ENCODE results near the gene KLHL17. TPM values are rescaled to one million over a fixed set of nuclear protein-coding genes. Genes with fewer than 3 reads are reported as not detected.

KLHL17 gene
- total RNA-seq, 1 donor from 2014 or later: 15.1 TPM

DNA sequence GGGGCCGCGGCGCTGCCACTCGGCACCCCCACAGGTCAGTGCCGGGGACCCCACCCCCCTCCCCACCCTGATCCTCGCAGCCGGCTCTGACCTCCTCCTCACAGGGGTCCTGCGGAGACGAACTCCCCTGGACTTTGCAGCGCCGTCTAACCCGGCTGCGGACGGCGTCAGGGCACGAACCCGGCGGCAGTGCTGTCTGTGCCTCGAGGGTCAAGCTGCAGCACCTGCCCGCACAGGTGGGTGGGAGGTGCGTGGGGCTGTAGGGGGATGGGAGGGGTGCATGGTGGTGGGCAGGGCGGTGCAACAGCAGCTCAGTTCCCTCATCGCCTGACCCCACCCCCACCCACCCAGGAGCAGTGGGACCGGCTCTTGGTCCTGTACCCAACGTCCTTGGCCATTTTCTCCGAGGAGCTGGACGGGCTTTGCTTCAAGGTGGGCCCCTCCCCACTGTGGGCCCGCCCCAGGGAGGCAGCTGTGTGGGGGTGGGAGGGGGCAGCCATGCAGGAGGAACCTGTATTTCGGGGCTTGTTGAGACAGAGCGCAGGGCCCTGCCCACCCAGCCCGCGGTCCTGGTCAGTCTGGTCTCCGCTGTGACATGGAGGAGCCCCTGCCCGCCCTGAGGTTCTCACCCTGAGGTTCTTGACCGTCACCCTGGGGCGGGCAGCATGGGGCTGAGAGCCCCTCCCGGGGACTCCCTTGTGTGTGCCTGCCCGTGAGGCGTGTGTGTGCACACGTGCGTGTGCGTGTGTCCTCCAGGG lies 10.8 kb downstream of the KLHL17 start:
- Mint-ChIP-seq H3K9me3 (no peaks in the 10 kb centered on the region), H3K27me3 (peaks cover 24% of the 10 kb centered on the region), H3K27ac (no peak overlapping the region), H3K4me1 (peaks cover 8% of the 10 kb centered on the region), H3K36me3 (ENCODE audit: low read depth) (no peaks in the 10 kb centered on the region), H3K4me3 (no peak overlapping the region)
- POLR2A ChIA-PET: no interaction called here
- DNase-seq (no peak), ATAC-seq (ENCODE audit: low read depth) (no peak)
- intact Hi-C loops (cut with micrococcal nuclease): no loop called here
- CTCF ChIA-PET: no interaction called here
- TF ChIP-seq, protein P1, sequence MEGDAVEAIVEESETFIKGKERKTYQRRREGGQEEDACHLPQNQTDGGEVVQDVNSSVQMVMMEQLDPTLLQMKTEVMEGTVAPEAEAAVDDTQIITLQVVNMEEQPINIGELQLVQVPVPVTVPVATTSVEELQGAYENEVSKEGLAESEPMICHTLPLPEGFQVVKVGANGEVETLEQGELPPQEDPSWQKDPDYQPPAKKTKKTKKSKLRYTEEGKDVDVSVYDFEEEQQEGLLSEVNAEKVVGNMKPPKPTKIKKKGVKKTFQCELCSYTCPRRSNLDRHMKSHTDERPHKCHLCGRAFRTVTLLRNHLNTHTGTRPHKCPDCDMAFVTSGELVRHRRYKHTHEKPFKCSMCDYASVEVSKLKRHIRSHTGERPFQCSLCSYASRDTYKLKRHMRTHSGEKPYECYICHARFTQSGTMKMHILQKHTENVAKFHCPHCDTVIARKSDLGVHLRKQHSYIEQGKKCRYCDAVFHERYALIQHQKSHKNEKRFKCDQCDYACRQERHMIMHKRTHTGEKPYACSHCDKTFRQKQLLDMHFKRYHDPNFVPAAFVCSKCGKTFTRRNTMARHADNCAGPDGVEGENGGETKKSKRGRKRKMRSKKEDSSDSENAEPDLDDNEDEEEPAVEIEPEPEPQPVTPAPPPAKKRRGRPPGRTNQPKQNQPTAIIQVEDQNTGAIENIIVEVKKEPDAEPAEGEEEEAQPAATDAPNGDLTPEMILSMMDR (IDR thresholded peaks at IDR 0.05): no peak

DNA sequence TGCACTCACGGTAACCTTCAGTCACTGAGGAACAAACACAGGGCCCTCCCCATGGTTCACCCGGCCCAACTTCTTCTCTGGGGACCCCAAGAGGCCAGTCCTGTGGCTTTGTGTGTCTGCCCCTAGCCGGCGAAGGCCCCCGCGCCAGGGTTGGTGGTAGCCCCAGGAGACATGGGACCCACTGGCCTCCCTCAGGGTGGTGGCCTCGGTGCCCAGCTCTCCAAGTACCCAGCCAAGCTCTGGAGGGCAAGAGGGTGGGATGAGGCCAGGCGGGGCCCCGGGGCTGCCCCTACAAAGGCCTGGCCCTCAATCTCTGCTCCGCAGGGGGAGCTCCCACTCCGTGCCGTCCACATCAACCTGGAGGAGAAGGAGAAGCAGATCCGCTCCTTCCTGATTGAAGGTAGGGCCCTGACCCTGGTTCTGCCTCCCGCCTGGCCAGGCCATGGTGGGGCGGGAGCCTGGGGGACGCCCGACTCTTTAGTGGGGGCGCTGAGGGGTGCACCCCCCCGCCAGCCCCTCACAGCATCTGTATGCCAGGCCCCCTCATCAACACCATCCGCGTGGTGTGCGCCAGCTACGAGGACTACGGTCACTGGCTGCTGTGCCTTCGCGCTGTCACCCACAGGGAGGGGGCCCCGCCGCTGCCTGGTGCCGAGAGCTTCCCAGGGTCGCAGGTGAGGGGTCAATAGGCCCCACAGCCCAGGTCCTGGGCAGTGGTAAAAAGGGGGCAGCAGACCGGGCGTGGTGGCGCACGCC lies 11.5 kb downstream of the KLHL17 start:
- ChIA-PET CTCF (interaction anchor here (0.6 kb wide), 1 partner anchor 31 kb away, joined by 4 read pairs; no protein-coding TSS in a partner anchor), POLR2A (no interaction called here)
- H3K4me1 Mint-ChIP-seq: peaks cover 5% of the 10 kb centered on the region
- intact Hi-C loops (cut with micrococcal nuclease): no loop called here
- TF ChIP-seq, protein P1 (IDR thresholded peaks at IDR 0.05): no peak
- DNase-seq (no peak), ATAC-seq (ENCODE audit: low read depth) (no peak)
- no peak overlapping the region for H3K4me3 Mint-ChIP-seq
- no peaks in the 10 kb centered on the region for H3K9me3 Mint-ChIP-seq
- H3K27ac Mint-ChIP-seq: no peak overlapping the region
- H3K27me3 Mint-ChIP-seq: peaks cover 24% of the 10 kb centered on the region
- no peaks in the 10 kb centered on the region for H3K36me3 Mint-ChIP-seq (ENCODE audit: low read depth)

DNA sequence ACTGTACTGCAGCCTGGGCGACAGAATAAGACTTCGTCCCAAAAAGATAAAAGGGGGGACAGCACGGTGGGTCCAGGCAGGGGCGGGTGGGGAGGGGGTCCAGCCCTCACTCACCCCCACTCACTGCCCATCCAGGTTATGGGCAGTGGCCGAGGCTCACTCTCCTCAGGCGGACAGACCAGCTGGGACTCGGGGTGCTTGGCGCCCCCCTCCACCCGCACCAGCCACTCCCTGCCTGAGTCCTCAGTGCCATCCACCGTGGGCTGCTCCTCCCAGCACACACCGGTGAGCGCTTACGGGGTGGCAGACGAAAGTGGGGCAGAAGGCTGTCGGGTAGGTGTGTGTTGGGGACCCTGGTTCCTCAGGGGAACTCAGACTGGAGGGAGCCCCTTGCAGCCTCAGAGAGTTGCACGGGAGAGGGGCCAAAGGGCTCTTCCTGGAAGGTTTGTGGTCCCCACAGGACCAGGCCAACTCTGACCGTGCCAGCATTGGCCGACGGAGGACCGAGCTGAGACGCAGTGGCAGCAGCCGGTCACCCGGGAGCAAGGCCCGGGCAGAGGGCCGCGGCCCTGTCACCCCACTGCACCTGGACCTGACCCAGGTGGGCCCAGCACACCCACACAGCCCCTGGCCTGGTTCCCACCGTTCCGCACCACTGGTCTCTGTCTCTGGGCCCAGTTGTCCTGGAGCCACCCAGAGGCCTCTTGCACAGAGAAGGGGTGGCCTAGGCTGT lies 12.5 kb downstream of the KLHL17 start:
- Mint-ChIP-seq H3K27me3 (peaks cover 24% of the 10 kb centered on the region), H3K4me3 (no peak overlapping the region), H3K27ac (no peak overlapping the region), H3K36me3 (ENCODE audit: low read depth) (no peaks in the 10 kb centered on the region), H3K4me1 (peaks cover 4% of the 10 kb centered on the region), H3K9me3 (no peaks in the 10 kb centered on the region)
- ChIA-PET POLR2A (interaction anchor here (0.6 kb wide), 1 partner anchor 165 kb away, joined by 6 read pairs; no protein-coding TSS in a partner anchor), CTCF (no interaction called here)
- no peak for ATAC-seq (ENCODE audit: low read depth)
- no peak for DNase-seq
- intact Hi-C loops (cut with micrococcal nuclease): no loop called here
- TF ChIP-seq, protein P1 (IDR thresholded peaks at IDR 0.05): no peak

DNA sequence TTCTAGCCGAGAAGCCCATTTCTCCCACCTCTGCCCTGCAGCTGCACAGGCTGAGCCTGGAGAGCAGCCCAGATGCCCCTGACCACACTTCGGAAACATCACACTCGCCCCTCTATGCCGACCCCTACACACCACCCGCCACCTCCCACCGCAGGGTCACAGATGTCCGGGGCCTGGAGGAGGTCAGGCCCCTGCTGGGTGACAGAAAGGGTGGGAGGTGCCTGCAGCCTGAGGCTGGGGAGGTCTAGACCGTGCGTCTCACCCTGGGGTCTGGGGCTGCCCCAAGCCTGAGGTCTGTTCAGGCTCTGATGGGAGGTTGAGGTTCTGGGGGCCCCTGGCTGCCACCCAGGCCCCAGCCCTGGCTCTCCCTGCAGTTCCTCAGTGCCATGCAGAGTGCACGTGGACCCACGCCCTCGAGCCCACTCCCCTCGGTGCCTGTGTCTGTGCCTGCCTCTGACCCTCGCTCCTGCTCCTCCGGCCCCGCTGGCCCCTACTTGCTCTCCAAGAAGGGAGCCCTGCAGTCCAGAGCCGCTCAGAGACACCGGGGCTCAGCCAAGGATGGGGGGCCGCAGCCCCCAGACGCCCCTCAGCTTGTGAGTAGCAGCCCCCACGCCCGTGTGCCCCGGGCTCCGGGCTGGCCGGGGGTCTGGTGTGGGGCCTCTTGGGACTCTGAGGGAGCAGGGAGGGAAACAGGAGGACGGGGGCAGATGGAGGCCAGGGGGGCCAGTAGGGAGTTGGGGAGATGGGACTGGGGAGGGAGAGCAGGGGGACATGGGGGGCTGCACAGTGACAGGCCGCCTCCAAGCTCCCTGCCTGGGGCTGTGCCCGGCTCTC lies 13.3 kb downstream of the KLHL17 start:
- Mint-ChIP-seq H3K4me1 (peaks cover 4% of the 10 kb centered on the region), H3K27ac (no peak overlapping the region), H3K27me3 (peaks cover 28% of the 10 kb centered on the region), H3K36me3 (ENCODE audit: low read depth) (no peaks in the 10 kb centered on the region), H3K9me3 (no peaks in the 10 kb centered on the region), H3K4me3 (no peak overlapping the region)
- POLR2A ChIA-PET: no interaction called here
- ATAC-seq (ENCODE audit: low read depth) (no peak), DNase-seq (no peak)
- CTCF ChIA-PET: interaction anchor here (3.4 kb wide), 1 partner anchor 68 kb away, joined by 10 read pairs; no protein-coding TSS in a partner anchor
- TF ChIP-seq, protein P1 (IDR thresholded peaks at IDR 0.05): no peak
- intact Hi-C loops (cut with micrococcal nuclease): no loop called here
